Measurements from ENCODE around the gene OR1L4.

The OR1L4 gene, protein sequence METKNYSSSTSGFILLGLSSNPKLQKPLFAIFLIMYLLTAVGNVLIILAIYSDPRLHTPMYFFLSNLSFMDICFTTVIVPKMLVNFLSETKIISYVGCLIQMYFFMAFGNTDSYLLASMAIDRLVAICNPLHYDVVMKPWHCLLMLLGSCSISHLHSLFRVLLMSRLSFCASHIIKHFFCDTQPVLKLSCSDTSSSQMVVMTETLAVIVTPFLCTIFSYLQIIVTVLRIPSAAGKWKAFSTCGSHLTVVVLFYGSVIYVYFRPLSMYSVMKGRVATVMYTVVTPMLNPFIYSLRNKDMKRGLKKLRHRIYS
- 0 reads per million in 2 donors for total RNA-seq

DNA sequence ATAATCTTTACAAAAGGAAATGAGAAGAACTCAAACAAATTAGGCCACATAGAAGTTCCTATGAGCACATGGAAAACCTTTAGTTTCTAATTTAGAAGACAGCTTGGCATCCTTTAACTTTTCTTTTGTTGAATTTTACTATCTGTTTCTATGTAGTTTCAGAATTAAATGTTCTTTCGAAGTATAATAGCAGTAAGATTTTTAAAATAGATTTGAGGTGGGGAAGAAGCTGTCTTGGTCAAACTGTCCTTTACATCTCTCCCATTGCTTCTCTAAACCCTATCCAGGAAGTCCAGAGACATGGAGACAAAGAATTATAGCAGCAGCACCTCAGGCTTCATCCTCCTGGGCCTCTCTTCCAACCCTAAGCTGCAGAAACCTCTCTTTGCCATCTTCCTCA, at the start of gene OR1L4:
Gene OR1L4, plus strand, starts transcription at position 301 of the 400 bp plus-strand sequence. Its CDS starts 0 bp downstream, at position 301.
- no peak for DNase-seq

DNA sequence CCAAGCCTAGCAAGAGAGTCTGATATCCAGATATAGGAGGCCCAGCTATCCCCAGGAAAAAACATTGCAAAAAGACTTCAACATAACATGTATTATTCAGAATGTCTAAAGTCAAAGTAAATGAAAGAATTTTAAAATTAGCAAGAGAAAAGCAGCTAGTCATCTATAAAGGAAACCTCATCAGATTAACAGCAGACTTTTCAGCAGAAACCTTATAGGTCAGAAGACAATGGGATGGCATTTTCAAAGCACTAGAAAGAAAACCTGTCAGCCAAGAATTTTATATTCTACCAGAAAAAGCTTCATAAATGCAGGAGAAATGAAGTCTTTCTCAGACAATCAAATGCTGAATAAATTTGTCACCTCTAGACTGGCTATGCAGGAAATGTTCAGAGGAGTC, 38.9 kb upstream of the OR1L4 start:
- no peak for DNase-seq

DNA sequence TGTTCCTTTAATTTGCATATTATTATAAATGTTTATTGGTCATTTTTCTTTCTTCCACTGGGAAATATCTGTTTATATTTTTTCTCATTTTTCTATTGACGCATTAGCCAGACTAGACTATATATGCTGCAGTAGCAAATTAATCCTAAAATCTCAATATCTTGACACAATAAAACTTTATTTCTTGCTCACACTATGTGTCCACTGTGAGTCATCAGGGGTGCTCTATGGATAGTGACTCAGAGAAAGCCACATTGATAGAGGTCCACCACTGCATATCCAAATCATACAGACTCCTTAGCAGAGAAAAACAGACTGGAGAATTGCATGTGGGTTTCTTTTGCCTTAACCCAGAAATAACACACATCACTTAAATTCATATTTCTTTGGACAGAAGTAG, 28.1 kb upstream of the OR1L4 start:
- DNase-seq, result no peak

DNA sequence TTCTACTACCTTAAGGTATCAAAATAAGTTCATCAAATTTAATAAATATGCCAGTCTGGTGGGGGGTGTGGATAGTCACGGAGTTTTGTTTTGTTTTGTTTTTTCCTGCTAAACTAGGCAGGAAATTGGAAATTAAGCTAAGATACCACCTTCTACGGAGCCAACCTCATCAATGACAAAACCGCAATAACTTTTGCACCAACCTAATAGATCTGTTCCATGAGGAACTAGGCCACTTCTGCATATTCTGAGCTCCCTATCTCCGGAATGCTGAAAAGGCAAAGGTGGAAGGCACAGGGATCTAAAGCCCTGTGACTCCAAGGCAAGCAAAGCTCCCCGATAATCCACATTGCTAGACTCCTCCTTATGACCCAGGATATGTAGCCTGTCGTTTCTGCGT, 5.8 kb upstream of the OR1L4 start:
- DNase-seq, result no peak

DNA sequence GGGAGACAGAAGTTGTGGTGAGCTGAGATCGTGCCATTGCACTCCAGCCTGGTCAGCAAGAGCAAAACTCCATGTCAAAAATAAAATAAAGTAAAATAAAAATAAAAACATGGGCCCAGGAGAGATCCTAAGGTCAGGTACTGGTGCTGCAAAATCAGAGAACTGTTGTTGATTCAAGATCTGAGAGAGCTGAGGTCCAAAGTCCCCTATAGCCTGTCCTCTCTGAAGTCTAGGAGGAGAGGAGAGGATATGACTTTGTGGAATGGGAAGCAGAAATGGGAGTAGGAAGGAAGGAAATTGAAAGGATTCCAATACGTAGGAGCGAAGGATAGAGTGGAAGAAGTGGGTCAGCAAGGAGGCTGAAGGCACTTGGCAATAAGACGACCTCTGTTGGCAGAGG, 4.6 kb upstream of the OR1L4 start:
- no peak for DNase-seq

DNA sequence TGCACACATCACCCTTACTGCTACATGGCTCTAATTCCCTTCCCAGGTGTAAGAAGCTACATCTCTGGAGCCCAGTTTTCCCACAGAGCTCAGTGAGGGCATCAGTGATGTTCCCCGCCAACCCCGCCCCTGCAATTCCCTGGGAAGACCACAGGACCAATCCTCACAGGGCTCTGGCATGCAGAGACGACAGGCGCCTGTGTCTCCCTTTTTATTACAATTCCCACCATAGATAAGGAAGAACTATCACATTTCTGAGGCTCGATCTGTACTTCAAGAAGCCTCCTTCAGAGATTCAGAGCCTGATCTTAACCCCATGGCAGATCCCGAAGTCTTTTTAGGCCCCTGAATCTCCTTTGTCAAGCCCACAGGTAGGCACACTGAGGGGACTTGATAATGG, 18.2 kb downstream of the OR1L4 start, which contains the start of gene OR1L6:
Gene OR1L6, plus strand, starts transcription at position 301 of the 400 bp plus-strand sequence. CDS start 7,545 bp downstream, outside the sequence.
- DNase-seq, result no peak

DNA sequence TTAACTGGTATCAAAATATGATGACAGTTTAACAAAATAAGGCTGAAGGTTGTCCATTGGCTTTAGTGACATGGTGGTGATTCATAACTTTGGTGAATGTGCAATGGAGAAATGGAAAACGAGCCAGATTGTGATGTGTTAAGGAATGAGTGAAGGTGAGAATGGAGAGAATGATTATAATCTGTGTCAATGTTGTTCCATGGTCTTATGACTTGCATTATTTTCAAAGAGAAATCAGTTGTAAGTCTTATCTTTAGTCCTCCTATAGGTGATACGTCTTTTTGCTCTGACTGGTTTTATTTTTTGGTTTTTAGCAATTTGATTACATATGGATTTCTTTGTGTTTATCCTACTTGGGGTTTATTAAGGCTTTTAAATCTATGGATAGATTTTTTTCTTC, 31.0 kb downstream of the OR1L4 start:
- DNase-seq, result no peak

DNA sequence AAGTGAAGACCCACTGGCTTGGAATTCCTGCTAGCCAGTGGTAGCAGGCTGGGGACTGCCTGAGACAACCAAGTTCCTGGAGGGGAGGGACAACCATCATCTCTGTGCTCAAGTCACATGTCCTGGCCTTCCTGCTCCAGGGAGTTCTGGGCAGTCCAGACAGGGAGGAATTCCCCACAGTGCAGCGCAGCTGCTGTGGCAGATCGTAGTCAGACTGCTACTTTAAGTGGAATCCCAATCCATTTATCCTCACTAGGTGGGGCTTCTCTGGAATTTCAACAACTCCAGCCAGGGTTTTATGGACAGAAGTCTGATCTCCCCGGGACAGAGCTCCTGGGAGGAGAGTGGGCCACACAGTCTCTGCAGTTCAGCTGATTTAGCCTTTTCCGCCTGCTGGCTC, 44.0 kb downstream of the OR1L4 start:
- DNase-seq, result no peak

Measured in activated gamma-delta T cell (primary cell).